Measurements from ENCODE around the gene FNDC10.

GRCh38 chr1:1567891-1568291, 32.0 kb downstream of the FNDC10 start:
- TF ChIP-seq CSRNP3 (CRISPR knock-in tag; IDR thresholded peaks at IDR 0.05) (no peak), TSHZ2 (CRISPR knock-in tag; IDR thresholded peaks at IDR 0.05) (no peak)
